ENCODE data around the gene PPP3CA.

Gene PPP3CA

DNA sequence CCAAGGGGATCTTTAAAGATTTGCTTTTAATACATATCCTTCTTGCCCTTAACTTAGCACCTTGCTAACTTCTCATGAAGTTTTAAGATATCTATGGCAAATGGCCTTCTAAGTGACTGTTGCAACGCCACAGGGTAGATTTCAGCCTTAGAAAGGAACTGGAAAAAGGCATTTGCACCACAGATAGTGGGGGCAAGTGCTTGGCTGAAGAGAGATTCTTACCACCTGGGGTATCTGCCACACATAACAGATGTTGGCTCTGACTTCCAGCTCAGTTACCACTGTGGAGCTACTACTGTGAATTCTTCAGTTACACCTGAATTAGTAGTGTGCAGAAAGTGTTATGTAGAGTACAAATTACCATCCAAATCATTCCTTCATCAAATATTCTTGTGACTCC lies 302.6 kb downstream of the PPP3CA start:
- no peak overlapping the region for H3K27ac Mint-ChIP-seq
- no peaks in the 10 kb centered on the region for H3K9me3 Mint-ChIP-seq
- peaks cover 3% of the 10 kb centered on the region for H3K4me1 Mint-ChIP-seq
- peaks cover 1% of the 10 kb centered on the region for H3K36me3 Mint-ChIP-seq
- CTCF ChIA-PET = no interaction called here
- no peak overlapping the region for H3K4me3 Mint-ChIP-seq
- H3K27me3 Mint-ChIP-seq = no peaks in the 10 kb centered on the region
- DNase-seq = no peak

DNA sequence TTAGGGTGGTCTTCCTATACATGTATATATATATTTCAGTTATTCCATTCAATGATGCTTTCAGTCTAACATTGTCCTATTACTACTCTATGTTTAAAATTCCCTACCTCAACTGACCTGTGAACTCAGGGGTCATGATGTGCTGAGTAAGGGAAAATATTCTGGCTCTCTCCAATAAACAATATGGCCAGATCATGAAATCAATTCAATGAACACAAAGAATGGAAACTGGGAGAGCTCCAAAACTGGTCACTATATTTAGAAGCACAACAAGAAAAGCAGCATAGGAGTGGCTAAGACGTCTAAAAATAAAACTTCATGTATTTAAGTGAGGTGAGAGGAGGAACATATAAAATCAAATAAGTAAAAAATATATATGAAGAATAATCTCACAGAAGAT lies 304.5 kb downstream of the PPP3CA start:
- DNase-seq = no peak
- Mint-ChIP-seq H3K4me1 (peaks cover 20% of the 10 kb centered on the region), H3K36me3 (peaks cover 6% of the 10 kb centered on the region), H3K27me3 (no peaks in the 10 kb centered on the region), H3K4me3 (no peak overlapping the region), H3K9me3 (no peaks in the 10 kb centered on the region), H3K27ac (no peak overlapping the region)
- CTCF ChIA-PET = interaction anchor here (1.4 kb wide), 1 partner anchor 9 kb away, joined by 4 read pairs; no protein-coding TSS in a partner anchor

DNA sequence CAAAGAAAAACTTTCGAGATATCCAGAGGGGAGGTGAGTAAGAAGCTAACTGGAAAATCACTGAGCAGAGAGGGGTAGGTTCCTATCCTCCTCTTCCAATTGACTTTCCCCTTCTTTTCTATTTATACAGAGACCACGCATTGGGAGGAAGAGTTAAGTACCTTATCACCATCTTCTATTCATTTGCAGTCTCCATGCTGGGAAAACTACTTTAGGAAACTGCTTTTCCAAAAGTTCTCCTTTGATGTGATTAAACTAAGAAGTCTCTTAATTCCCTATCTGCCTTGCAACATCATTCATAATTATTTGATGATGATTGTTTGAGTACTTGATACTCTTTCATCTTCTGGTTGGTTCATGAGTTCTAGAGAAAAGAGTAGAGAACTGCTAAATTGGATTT lies 306.6 kb downstream of the PPP3CA start:
- Mint-ChIP-seq H3K27me3 (no peaks in the 10 kb centered on the region), H3K4me1 (peaks cover 24% of the 10 kb centered on the region), H3K9me3 (no peaks in the 10 kb centered on the region), H3K27ac (no peak overlapping the region), H3K4me3 (no peak overlapping the region), H3K36me3 (peaks cover 7% of the 10 kb centered on the region)
- CTCF ChIA-PET = no interaction called here
- no peak for DNase-seq

DNA sequence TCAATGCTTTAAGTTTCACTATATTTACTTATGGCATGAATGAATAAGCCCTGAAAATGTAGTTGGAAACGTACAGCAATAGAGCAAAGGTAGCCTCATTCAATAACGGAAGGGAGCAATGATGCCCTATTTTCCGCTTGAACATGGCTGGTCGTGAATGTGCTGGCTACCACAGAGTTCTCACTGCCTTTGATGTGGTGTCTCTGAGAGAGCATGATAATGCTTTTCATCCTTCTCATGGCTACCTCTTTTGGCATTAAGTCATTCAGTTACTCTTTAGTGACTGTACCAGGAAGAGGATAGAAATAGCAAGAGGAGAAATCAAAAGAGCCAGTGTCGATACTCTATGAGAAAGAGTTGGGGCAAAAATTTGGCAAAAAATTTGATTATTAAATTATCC lies 308.0 kb downstream of the PPP3CA start:
- no peaks in the 10 kb centered on the region for H3K9me3 Mint-ChIP-seq
- peak; percentile 51 for DNase-seq
- H3K27ac Mint-ChIP-seq = peak overlapping the region; percentile 6
- CTCF ChIA-PET = interaction anchor here (0.9 kb wide), 1 partner anchor 19 kb away, joined by 3 read pairs; no protein-coding TSS in a partner anchor
- no peak overlapping the region for H3K4me3 Mint-ChIP-seq
- H3K4me1 Mint-ChIP-seq = peaks cover 24% of the 10 kb centered on the region
- H3K36me3 Mint-ChIP-seq = peaks cover 10% of the 10 kb centered on the region
- H3K27me3 Mint-ChIP-seq = no peaks in the 10 kb centered on the region

DNA sequence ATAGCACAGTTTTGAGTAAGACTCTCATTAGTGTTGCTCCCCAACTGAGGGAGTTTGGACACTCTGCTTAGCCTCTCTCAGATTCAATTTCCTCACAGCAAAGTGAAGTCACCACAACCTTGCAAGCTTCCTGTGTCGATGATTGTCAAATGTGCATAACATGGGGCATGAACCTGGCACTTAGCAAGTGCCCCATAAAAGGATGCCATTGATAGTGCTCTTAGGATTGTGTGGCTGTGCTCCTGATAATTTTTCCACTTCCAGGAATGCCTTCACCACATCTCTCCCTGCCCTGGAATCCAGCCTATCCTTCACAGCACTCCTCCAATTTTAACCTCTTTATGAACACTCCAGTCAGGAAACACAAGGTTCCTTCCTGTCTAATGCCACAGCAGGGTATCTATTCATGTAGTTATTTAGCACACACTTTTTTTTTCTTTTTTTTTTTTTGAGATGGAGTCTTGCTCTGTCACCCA lies 309.4 kb downstream of the PPP3CA start:
- Mint-ChIP-seq H3K9me3 (no peaks in the 10 kb centered on the region), H3K27ac (peak overlapping the region; percentile 71), H3K27me3 (no peaks in the 10 kb centered on the region), H3K36me3 (peaks cover 10% of the 10 kb centered on the region), H3K4me1 (peaks cover 24% of the 10 kb centered on the region), H3K4me3 (no peak overlapping the region)
- DNase-seq = peak; percentile 24
- CTCF ChIA-PET = interaction anchor here (1.3 kb wide), 1 partner anchor 11 kb away, joined by 4 read pairs; no protein-coding TSS in a partner anchor

DNA sequence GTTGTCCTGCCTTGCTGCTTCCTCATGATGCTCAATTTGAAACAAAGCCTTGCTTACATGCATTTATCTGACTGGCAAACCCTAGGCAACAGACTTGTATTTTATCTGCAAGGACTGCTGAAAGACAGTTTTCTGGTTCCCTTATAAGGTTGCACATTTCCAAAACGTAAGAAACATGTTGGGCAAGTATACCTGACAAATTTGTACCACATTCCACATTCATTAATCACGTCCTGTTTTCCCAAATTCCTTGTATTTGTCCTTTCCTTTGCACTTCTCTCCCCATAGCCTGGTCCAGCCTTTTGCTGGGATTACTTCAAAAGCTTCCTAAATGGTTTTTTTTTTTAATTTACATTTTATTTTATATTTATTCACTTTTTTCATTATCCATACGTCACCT lies 310.1 kb downstream of the PPP3CA start:
- CTCF ChIA-PET = interaction anchor here (1.3 kb wide), 1 partner anchor 11 kb away, joined by 4 read pairs; no protein-coding TSS in a partner anchor
- no peak overlapping the region for H3K4me3 Mint-ChIP-seq
- peaks cover 24% of the 10 kb centered on the region for H3K4me1 Mint-ChIP-seq
- no peaks in the 10 kb centered on the region for H3K9me3 Mint-ChIP-seq
- DNase-seq = no peak
- H3K36me3 Mint-ChIP-seq = peaks cover 10% of the 10 kb centered on the region
- no peaks in the 10 kb centered on the region for H3K27me3 Mint-ChIP-seq
- H3K27ac Mint-ChIP-seq = no peak overlapping the region

DNA sequence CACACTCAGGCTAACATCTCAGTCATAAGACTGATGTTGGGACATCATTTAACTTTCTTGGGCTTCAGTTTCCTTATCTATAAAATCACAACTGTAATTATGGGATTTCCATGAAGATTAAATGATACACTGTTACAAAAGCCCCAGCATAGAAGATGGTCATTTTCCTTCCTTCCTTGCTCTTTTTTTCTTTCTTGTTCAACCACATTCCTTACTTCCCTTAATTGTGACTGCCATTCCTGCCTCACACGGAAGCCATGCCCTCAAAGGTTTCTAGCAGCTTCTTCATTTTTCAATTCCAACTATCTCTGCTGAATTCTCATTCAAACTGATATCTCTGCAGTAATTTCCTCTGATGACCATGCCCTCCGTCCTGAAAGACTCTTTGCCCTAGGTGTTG lies 311.8 kb downstream of the PPP3CA start:
- Mint-ChIP-seq H3K9me3 (no peaks in the 10 kb centered on the region), H3K36me3 (peaks cover 13% of the 10 kb centered on the region), H3K27me3 (no peaks in the 10 kb centered on the region), H3K4me3 (no peak overlapping the region), H3K27ac (no peak overlapping the region), H3K4me1 (peaks cover 24% of the 10 kb centered on the region)
- no peak for DNase-seq
- CTCF ChIA-PET = no interaction called here

DNA sequence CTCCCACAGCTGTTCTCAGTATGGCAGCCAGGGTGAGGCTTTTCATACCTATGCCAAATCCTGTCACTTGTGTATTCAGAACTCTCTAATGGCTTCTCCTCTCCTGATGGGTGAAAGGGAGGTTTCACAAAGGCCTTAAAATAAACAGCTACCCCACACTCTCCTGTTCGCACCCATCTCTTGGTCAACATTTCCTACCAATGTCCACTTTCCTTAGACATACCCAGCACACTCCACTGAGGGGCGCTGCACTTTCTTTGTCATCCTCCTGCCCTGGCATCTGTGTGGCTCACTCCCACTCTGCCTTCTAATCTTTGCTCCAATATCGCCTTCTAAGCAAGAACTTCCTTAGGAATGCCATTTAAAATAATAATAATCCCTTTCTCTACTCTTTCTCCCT lies 313.3 kb downstream of the PPP3CA start:
- Mint-ChIP-seq H3K4me1 (peaks cover 15% of the 10 kb centered on the region), H3K27ac (no peak overlapping the region), H3K4me3 (no peak overlapping the region), H3K36me3 (peaks cover 14% of the 10 kb centered on the region), H3K27me3 (no peaks in the 10 kb centered on the region), H3K9me3 (no peaks in the 10 kb centered on the region)
- CTCF ChIA-PET = interaction anchor here (0.6 kb wide), 1 partner anchor 9 kb away, joined by 3 read pairs; no protein-coding TSS in a partner anchor
- no peak for DNase-seq

DNA sequence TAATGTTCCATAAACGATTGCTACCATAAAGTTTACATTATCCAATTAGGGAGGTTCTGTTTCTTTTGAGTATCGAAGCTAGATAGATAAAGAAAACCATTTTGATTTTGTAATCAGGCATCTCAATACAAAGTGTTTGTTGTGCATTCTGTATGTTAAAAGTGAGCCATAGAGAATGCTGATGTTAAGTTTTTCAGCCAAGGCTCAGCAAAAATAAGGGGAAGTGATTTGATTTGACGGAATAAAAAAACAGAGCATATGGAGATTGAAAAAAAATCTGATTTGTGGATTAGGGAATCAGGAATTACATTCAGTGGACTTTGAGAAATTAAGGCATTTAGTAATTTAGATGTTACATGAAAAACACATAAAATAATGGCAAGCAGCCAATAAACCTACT lies 314.8 kb downstream of the PPP3CA start:
- H3K27ac Mint-ChIP-seq = no peak overlapping the region
- no peaks in the 10 kb centered on the region for H3K9me3 Mint-ChIP-seq
- no peak for DNase-seq
- peaks cover under 1% of the 10 kb centered on the region for H3K4me1 Mint-ChIP-seq
- no peaks in the 10 kb centered on the region for H3K27me3 Mint-ChIP-seq
- H3K36me3 Mint-ChIP-seq = peaks cover 14% of the 10 kb centered on the region
- CTCF ChIA-PET = no interaction called here
- H3K4me3 Mint-ChIP-seq = no peak overlapping the region

DNA sequence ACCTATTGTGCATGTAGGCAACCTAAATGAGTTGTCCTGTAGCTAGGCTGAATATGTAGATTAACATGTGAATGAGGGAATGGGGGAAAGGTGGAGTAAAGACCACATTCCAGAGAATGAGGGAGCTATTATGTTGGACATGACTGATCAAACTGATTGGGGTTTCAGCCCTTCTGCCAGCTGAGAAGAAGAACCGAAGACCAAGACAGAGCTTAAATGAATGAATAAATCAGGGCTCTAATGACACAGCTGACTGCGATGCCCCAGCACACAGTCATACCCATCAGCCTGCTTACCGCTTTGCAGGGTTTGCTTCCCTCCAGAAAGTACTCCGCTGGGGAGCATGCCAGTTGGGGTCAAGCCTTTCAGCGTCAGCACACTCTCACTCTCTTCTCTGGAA lies 315.4 kb downstream of the PPP3CA start:
- Mint-ChIP-seq H3K9me3 (no peaks in the 10 kb centered on the region), H3K27ac (no peak overlapping the region), H3K36me3 (peaks cover 14% of the 10 kb centered on the region), H3K27me3 (no peaks in the 10 kb centered on the region), H3K4me1 (no peaks in the 10 kb centered on the region), H3K4me3 (no peak overlapping the region)
- no peak for DNase-seq
- CTCF ChIA-PET = no interaction called here

DNA sequence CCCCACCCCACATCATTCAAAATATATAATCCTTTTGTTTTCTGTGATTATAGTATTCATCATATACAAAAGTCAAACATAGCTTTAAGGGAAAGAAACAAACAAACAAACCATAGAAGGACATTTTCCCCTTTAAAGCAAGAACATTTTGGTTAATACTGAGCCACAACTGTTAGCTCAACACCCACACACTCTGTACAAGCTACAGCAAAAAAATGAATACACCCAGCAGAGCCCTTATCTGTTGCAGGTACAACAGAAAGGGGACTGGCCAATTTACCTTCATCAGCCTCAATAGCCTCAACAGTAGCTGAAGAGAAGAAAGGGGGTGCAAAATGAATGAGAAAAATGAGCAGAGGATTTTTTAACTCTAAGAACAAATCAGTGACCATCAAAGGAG lies 318.4 kb downstream of the PPP3CA start:
- CTCF ChIA-PET = no interaction called here
- no peak for DNase-seq
- Mint-ChIP-seq H3K36me3 (peaks cover 30% of the 10 kb centered on the region), H3K9me3 (no peaks in the 10 kb centered on the region), H3K4me3 (no peak overlapping the region), H3K27ac (no peak overlapping the region), H3K27me3 (no peaks in the 10 kb centered on the region), H3K4me1 (no peaks in the 10 kb centered on the region)

DNA sequence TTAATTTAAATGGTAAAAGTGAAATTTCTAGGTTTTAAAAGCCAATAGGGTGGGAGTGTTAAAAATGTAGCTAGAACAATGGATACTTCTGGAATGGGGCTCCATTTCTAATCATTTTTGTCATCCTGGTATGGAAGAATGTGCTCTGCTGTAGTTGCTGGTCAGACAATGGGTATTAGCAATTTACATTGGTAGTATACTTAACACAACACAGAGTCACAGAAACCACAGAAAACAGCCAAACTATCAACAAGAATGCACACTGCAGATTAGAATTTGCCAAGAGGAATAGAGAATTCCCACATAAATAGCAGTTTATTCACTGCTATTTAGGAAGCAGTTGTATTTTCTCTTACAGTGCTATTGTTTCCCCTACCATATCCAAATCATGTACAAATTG lies 319.6 kb downstream of the PPP3CA start:
- H3K4me1 Mint-ChIP-seq = peaks cover 4% of the 10 kb centered on the region
- no peak for DNase-seq
- H3K9me3 Mint-ChIP-seq = no peaks in the 10 kb centered on the region
- H3K36me3 Mint-ChIP-seq = peaks cover 34% of the 10 kb centered on the region
- no peaks in the 10 kb centered on the region for H3K27me3 Mint-ChIP-seq
- CTCF ChIA-PET = no interaction called here
- H3K4me3 Mint-ChIP-seq = no peak overlapping the region
- H3K27ac Mint-ChIP-seq = no peak overlapping the region

DNA sequence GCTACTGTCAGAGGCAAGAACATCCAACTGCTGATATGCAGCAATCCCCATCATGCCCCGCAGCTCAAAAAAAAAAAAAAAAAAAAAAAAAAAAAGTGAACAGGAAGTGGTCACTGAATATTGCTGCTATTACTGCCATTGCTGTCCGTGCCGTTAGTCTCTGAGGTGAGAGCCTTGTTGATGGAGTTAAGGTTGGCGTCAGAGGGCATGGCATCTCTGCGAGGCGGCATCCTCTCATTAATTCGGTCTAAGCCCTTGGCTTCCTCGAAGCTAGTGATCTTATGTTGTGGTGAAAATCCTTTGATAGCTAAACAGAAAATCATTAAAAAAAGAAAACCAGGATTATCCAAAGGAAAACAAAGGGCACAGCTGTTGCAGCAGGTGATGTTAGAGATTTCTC lies 321.6 kb downstream of the PPP3CA start:
- Mint-ChIP-seq H3K27me3 (no peaks in the 10 kb centered on the region), H3K27ac (no peak overlapping the region), H3K4me1 (peaks cover 24% of the 10 kb centered on the region), H3K9me3 (no peaks in the 10 kb centered on the region), H3K4me3 (no peak overlapping the region), H3K36me3 (peaks cover 38% of the 10 kb centered on the region)
- CTCF ChIA-PET = no interaction called here
- DNase-seq = no peak

DNA sequence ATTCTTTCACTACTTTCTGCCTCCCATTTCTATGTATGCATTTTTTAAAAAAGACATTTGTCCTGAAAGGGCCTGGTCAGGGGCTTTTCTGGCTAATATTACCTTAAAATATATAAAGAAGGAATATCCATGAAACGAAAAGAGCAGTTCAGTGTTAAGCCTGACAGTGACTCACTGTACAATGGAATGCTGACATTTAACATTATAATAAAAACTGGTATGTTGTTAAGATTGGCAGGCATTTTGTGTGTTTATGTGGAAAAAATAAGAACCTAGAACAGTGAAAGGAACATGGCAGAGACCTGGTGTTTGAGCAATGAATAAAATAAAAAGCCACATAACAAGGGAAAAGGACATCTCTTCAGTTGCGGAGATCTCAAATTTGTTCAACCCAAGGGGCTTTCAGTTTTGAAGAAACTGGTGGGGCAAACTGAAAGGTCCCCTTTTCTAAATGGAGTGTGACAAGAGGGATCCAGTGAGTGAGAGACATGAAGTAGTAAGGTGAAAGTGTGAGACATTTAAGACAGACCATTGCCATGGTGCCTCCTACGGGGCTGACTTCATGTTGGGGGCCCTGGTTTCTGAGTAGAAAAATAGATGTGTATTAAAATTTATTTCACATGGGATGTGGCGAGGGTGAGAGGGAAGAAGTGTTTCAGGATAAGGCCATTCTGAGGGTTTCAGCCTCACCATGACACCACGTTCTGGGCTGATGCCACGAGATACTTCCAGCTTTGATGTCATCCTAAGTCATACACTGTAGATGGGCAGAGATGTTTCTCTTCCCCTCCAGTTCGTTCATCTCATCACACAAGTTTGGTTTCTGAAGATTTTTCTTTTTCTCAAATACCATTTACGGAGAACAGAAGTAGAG lies 324.9 kb downstream of the PPP3CA start:
- Mint-ChIP-seq H3K27ac (no peak overlapping the region), H3K4me1 (peaks cover 45% of the 10 kb centered on the region), H3K36me3 (peaks cover 32% of the 10 kb centered on the region), H3K9me3 (no peaks in the 10 kb centered on the region), H3K27me3 (no peaks in the 10 kb centered on the region), H3K4me3 (no peak overlapping the region)
- CTCF ChIA-PET = no interaction called here
- DNase-seq = no peak

DNA sequence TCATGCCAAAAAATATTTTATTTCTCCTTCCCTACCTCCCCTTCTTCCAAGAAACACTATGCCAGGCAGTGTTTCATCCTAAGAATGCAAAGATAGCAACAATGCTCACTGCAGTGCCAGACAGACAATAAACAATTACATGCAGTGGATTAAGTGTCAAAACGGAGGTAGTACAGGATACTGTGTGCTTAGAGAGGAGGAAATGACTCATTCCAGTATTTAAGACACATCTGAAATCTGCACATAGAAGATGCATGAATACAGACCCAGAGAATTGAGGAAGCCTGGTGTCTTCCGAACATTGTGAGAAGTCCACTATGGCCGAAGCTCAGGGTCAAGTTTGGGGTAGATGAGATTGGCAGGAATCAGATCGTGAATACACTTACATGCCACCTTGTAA lies 326.4 kb downstream of the PPP3CA start:
- peaks cover 51% of the 10 kb centered on the region for H3K4me1 Mint-ChIP-seq
- DNase-seq = peak; percentile 24
- no peaks in the 10 kb centered on the region for H3K9me3 Mint-ChIP-seq
- H3K36me3 Mint-ChIP-seq = peaks cover 25% of the 10 kb centered on the region
- H3K27me3 Mint-ChIP-seq = no peaks in the 10 kb centered on the region
- H3K27ac Mint-ChIP-seq = peak overlapping the region; percentile 88
- peak overlapping the region; percentile 11 for H3K4me3 Mint-ChIP-seq
- CTCF ChIA-PET = interaction anchor here (0.5 to 1.1 kb wide), 2 partner anchors 18 to 21 kb away, joined by 3 read pairs; no protein-coding TSS in a partner anchor

All from activated naive CD4-positive, alpha-beta T cell treated with anti-CD3 and anti-CD28 coated beads, Interleukin-2, amount 10 ng/mL, durations not matched to agents 7 days and 5 days (primary cell).